Fibroblast of skin of right quadriceps (primary cell): ENCODE results near the gene LRCH4.

Source experiments
- DNase-seq: peaks from one replicate; pipeline ENCODE4 v3.0.0-alpha.2; 2013

LRCH4 gene

DNA sequence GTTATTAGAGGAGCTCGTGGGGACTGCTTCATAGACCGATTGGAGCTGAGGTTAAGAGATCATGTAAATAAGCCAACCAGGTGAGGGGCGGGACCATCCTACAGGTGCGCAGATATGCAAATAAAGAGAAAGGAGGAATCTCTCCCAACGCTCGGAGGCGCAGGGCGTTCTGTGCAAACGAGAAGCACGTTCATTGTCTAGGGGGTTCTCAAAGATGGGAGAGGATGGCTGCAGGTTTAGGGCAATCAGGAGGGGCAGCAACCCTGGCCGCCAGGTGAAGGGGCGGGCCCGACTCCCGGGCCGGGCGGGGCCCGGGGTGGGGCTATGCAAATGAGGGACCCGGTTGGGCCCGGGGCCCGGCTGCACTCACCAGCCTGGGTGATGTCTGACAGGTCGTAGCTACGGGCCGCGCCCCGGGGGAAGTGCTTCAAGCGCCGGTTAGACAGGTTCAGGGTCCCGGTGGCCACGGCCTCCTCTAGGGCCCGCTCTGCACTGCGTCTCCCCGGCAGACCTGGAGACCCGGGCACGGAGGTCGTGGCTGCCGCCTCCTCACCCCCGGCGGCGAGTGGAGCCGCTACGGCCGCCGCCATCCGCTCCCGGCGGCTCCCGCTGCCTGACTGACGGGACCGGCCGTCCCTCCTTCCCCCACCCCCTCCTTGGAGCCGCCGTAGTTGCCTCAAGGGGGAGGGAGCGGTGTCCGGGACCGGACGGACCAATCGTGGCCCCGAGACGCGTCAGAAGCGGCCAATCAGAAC, at the start of gene LRCH4:
TSS of gene LRCH4 (minus strand) at position 619 of the 755 bp plus-strand sequence. CDS start at position 590, 29 bp downstream.
- no peak for DNase-seq

- DNase-seq, result peak; percentile 23
Measured at GRCh38 chr7:100632951-100633717, 47.2 kb upstream of the LRCH4 start.

GRCh38 chr7:100630066-100630465, 44.1 kb upstream of the LRCH4 start:
- DNase-seq, result no peak

- DNase-seq, result no peak
Measured at GRCh38 chr7:100629117-100629716, 43.3 kb upstream of the LRCH4 start.

DNA sequence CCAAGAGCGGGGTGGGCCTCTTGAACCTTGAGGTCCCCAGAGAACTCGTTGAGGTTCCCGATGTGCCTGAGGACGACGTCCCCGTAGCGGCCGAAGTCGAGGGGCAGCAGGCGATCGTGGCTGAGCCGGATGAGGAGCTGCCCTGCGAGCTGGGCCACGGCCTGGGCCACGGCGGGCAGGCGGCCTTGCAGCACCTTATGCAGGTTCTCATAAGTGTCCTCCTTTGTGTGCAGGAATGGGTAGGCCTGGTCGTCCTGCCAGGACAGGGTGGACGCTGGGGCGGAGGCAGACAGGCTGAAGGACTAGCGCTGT, 41.3 kb upstream of the LRCH4 start:
- no peak for DNase-seq

DNA sequence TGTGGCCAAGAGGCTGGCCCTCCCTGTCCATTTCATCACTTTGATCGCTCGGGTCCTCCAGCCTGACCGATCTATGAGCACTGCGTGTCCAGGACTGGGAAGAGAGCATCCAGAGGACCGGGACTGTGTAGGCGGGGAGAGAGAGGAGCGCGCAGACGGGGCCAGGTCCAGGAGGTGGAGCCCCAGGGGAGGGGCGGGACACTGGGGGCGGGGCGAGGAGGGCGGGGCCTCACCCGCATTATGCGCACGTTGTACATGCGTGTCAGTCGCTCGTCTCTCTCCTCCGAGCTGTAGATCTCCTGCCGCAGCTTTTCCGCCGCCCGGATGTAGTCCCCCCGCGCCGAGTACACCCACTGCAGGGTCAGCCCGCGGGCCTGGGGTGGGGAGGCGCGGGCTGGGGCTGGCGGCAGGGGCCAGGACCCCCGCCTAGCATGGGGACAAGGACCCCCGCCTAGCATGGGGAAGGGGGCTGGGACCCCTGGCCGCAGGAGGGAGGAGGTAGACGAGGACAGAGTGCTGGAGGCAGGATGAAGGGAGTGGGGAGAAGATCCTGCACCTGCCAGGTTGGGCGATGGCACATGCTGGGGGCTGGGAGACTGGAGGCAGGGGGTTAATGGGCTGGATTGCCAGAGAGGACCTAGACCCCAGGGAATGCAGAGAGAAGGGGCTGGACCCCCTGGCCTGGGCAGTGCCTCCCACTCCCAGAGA, 40.8 kb upstream of the LRCH4 start:
- DNase-seq, result peak; percentile 84

- no peak for DNase-seq
Measured at GRCh38 chr7:100626055-100626454, 40.1 kb upstream of the LRCH4 start.

DNA sequence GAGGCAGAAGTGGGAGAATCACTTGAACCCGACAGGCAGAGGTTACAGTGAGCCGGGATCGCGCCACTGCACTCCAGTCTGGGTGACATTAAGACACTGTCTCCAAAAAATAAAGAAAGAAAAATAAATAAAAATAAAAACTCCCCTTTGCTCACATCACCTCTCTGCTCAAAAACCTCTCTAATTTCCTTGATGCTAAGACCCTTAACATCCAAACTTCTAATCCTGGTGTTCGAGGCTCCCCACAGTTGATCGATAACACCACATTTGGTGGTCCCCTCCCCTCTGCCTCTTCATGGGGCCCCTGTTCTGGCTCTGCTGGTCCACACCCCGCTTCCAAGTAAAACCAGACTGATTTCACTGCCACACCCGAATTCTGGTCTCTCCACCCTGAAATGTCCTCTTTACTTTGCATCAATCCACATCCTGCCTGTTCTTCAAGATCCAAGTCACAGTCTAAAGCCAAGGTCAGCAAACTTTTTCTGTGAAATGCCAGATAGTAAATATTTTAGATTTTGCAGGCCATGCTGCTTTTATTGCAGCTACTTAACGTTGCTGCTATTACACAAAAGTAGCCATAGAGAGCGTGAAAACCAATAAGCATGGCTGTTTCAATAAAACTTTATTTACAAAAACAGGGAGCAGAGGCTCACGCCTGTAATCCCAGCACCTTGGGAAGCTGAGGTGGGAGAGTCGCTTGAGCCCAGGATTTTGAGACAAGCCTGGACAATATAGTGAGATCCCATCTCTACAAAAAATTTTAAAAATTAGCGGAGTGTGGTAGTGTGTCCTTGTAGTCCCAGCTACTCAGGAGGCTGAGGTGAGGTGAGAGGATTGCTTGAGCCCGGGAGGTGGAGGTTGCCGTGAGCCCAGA, 38.3 kb upstream of the LRCH4 start:
- no peak for DNase-seq

DNA sequence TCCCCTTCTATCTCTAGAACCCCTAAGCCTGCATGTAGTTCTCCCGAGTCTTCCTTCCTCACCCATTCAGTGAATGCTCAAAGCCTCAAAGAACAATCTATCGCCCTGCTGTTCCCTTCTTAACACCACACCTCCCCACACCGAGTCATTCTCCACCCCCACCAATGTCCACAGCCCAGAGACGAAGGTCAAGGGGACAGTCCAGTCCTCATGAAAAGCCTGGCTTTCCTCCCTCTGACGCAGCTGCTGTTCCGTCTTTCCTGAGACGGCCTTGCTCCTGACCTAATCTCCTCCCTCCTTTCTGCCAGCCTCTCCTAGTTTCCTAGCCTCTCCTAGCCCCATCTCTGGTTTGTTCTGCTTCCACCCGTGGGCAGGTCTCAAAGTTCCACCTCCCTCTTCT, 35.6 kb upstream of the LRCH4 start:
- no peak for DNase-seq

DNA sequence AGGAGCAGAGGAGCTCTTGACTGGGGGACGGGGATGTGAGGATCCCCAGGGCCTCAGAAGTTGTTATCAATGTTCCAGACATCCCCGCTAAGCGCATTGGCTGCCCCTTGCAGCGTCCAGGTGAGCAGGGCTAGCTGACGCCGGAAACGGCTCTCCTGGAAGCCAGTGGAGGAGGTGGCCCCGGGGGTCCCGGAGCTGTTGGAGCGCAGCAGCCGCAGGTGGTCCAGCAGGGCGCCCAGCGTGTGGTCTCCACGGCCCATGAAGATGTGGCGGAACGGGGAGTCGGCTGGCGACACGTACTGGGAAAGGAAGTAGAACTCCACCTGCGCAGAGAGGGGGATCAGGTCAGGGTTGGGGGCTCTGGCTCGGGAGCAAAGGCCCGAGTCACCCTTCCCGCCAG, 34.9 kb upstream of the LRCH4 start:
- DNase-seq, result no peak

- DNase-seq, result no peak
Measured at GRCh38 chr7:100620239-100620638, 34.3 kb upstream of the LRCH4 start.

- DNase-seq, result no peak
Measured at GRCh38 chr7:100614308-100614861, 28.5 kb upstream of the LRCH4 start.

GRCh38 chr7:100613412-100614175, 27.7 kb upstream of the LRCH4 start:
- DNase-seq, result no peak

DNA sequence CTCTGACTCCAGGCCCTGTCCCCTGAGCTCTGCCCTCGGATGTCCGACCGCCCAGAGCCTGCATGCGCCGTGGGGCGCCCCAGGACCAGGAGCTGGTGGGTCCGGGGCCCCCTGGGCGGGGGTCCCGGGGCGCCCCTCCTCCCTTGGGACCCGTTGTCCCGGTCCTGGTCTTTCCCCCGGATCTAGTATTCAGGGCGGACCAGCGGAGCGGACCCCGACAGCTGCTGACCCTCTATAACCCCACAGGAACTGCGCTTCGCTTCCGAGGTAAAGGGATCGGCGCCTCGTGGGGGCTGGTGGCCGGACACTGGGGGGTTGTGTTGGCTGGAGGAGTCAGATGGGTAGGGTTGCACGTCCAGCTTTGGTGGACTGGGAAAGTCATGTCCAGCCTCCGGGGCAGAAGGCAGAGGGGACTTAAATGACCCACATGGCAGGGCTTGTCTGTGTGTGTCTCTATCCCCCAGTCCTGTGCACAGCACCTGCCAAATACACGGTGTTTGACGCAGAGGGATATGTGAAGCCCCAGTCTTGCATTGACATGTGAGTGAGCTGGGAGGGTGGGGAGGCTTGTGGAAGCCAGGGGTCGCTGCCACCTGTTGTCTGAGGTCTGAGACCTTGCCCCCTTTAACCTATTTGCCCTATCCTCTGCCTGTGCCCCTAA, 26.9 kb upstream of the LRCH4 start:
- DNase-seq, result no peak

GRCh38 chr7:100611983-100612729, 26.2 kb upstream of the LRCH4 start, which contains the start of gene MOSPD3:
Gene MOSPD3 (plus strand): TSS chr7:100612540. CDS start chr7:100612792, 252 bp downstream.
- peak; percentile 99 for DNase-seq

DNA sequence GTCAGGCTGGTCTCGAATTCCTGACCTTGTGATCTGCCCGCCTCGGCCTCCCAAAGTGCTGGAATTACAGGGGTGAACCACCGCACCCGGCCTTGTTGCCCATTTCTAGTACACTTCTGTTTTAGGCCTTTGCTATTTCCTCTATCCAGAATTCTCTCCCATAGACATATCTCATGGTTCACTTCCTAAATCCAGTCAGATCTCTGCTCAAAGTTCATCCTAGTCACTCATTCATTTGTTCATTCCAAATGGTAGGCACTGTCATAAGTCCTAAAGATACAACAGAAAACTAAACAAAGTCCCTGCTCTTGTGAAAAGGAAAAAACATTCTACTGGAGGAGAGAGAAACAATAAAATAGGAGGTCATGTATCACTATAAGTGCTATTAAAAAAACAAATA, 24.0 kb upstream of the LRCH4 start:
- no peak for DNase-seq

DNA sequence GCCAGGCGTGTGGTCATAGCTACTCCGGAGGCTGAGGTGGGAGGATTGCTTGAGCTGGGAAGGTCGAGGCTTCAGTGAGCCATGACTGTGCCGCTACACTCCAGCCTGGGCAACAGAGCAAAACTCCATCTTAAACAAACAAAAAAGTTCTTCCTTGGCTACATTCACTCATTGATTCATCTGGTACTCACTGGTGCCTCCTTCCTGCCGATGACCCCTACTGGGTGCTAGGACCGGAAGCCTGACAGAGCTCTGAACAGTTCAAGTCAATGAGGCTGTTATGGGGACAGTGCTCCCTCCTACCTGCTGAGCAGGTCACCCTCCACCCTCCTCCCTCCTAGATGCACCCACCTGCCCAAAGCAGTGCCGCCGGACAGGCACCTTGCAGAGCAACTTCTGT, 21.2 kb upstream of the LRCH4 start:
- DNase-seq, result no peak

GRCh38 chr7:100606313-100606712, 20.4 kb upstream of the LRCH4 start:
- DNase-seq, result no peak

- no peak for DNase-seq
Measured at GRCh38 chr7:100604976-100605911, 19.3 kb upstream of the LRCH4 start.
